ENCODE measurements around the gene INMT.

GRCh38 chr7:30722187-30722586 is 29.7 kb upstream of the INMT start:
- TF ChIP-seq SIN3A (IDR thresholded peaks at IDR 0.05; ENCODE audit: borderline replicate concordance, insufficient read depth, low read length) (no peak), POLR2AphosphoS5 (IDR thresholded peaks at IDR 0.05; ENCODE audit: low read depth, low read length) (no peak), TAF1 (IDR thresholded peaks at IDR 0.05; ENCODE audit: borderline replicate concordance, insufficient read depth, low read length) (no peak), FOXP2 (optimal IDR thresholded peaks at IDR 0.05; ENCODE audit: borderline replicate concordance, extremely low read depth, extremely low read length, insufficient read depth) (no peak)
- TF ChIP-seq, protein P1, sequence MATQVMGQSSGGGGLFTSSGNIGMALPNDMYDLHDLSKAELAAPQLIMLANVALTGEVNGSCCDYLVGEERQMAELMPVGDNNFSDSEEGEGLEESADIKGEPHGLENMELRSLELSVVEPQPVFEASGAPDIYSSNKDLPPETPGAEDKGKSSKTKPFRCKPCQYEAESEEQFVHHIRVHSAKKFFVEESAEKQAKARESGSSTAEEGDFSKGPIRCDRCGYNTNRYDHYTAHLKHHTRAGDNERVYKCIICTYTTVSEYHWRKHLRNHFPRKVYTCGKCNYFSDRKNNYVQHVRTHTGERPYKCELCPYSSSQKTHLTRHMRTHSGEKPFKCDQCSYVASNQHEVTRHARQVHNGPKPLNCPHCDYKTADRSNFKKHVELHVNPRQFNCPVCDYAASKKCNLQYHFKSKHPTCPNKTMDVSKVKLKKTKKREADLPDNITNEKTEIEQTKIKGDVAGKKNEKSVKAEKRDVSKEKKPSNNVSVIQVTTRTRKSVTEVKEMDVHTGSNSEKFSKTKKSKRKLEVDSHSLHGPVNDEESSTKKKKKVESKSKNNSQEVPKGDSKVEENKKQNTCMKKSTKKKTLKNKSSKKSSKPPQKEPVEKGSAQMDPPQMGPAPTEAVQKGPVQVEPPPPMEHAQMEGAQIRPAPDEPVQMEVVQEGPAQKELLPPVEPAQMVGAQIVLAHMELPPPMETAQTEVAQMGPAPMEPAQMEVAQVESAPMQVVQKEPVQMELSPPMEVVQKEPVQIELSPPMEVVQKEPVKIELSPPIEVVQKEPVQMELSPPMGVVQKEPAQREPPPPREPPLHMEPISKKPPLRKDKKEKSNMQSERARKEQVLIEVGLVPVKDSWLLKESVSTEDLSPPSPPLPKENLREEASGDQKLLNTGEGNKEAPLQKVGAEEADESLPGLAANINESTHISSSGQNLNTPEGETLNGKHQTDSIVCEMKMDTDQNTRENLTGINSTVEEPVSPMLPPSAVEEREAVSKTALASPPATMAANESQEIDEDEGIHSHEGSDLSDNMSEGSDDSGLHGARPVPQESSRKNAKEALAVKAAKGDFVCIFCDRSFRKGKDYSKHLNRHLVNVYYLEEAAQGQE (IDR thresholded peaks at IDR 0.05; ENCODE audit: insufficient read depth in 1 of 2, low read depth in 2 of 2, low read length in 2 of 2), result no peak
